Activated CD4-positive, alpha-beta memory T cell treated with anti-CD3 and anti-CD28 coated beads for 36 hours (primary cell): ENCODE measurements around the gene GSC2. TPM values are rescaled to one million over a fixed set of nuclear protein-coding genes. Genes with fewer than 3 reads are reported as not detected.

Source experiments
- CTCF ChIA-PET: fragments of 350-600 bp; sonication (Branson Sonifier 250); formaldehyde crosslinking; loops from one replicate; lab custom pipeline; 2021; ENCODE audit warnings: antibody characterized with exemption, inconsistent platforms; lab: Charles Lee
- POLR2A ChIA-PET: fragments of 350-600 bp; sonication (Branson Sonifier 250); formaldehyde crosslinking; loops from one replicate; lab custom pipeline; 2021; ENCODE audit warnings: antibody characterized with exemption; lab: Charles Lee
- DNase-seq: peaks from one replicate; pipeline ENCODE4 v3.0.0-alpha.2; 2020
- H3K27ac Mint-ChIP-seq: one replicate; pipeline ENCODE4 v1.8.0; 2021; ENCODE audit warnings: mixed read lengths
- H3K27me3 Mint-ChIP-seq: one replicate; pipeline ENCODE4 v1.8.0; 2021; ENCODE audit warnings: mixed read lengths
- H3K36me3 Mint-ChIP-seq: one replicate; pipeline ENCODE4 v1.8.0; 2021; ENCODE audit warnings: mixed read lengths
- H3K4me1 Mint-ChIP-seq: one replicate; pipeline ENCODE4 v1.8.0; 2021; ENCODE audit warnings: low read depth, mixed read lengths
- H3K4me3 Mint-ChIP-seq: one replicate; pipeline ENCODE4 v1.8.0; 2021; ENCODE audit warnings: mild to moderate bottlenecking, mixed read lengths
- H3K9me3 Mint-ChIP-seq: one replicate; pipeline ENCODE4 v1.8.0; 2021; ENCODE audit warnings: mixed read lengths
- intact Hi-C: fragments of 100-400 bp; cut with micrococcal nuclease; formaldehyde crosslinking; loops from one replicate; pipeline ENCODE4 v1.15.1; 2023
- total RNA-seq, 2 experiments: library from RNA; stranded (reverse); gene quantifications; one replicate each; pipeline ENCODE4 v1.2.3, GENCODE V29; 2021

The GSC2 gene
- total RNA-seq, 2 experiments from 2014 or later, result not detected

- Mint-ChIP-seq H3K4me1 (peaks cover 63% of the 10 kb centered on the region), H3K27ac (peak overlapping the region; percentile 64), H3K4me3 (no peak overlapping the region), H3K27me3 (no peaks in the 10 kb centered on the region), H3K9me3 (no peaks in the 10 kb centered on the region), H3K36me3 (no peaks in the 10 kb centered on the region)
- no peak for DNase-seq
- POLR2A ChIA-PET, result no interaction called here
- intact Hi-C loops, result loop anchor here (1.0 to 5.0 kb wide), 3 partner anchors 13 to 368 kb away; partner anchors contain the start of genes CDC45, DGCR2, SLC25A1 and UFD1
- CTCF ChIA-PET, result interaction anchor here (1.7 kb wide), 1 partner anchor 10 kb away, joined by 7 read pairs; no protein-coding TSS in a partner anchor
Observed at GRCh38 chr22:19108807-19109197, 41.3 kb downstream of the GSC2 start.

DNA sequence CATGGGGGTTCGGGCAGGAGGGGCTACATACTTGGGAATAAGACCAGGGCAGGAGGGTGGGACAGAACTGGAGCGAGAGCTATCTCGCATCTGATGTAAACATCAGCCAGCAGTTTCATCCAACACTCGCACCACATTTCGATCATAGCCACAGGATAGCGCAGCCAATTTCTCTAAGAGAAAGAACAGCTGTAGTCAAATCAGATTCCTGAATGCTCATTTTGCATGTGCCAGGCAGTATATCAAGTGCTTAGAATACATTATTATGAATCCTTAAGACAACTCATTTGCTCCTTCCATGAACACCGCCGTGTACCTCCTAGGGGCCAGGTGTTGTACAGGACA is 42.4 kb downstream of the GSC2 start:
- ChIA-PET POLR2A (interaction anchor here (0.7 kb wide), 2 partner anchors 8 to 13 kb away, joined by 3 read pairs; no protein-coding TSS in a partner anchor), CTCF (interaction anchor here (1.1 to 1.7 kb wide), 2 partner anchors 11 to 72 kb away, joined by 4 to 7 read pairs; no protein-coding TSS in a partner anchor)
- H3K27ac Mint-ChIP-seq, result no peak overlapping the region
- no peaks in the 10 kb centered on the region for H3K27me3 Mint-ChIP-seq
- H3K36me3 Mint-ChIP-seq, result no peaks in the 10 kb centered on the region
- H3K4me1 Mint-ChIP-seq, result peaks cover 62% of the 10 kb centered on the region
- H3K9me3 Mint-ChIP-seq, result no peaks in the 10 kb centered on the region
- H3K4me3 Mint-ChIP-seq, result no peak overlapping the region
- intact Hi-C loops, result loop anchor here (5.0 kb wide), 2 partner anchors 70 to 370 kb away; partner anchors contain the start of genes CDC45, SLC25A1 and UFD1
- DNase-seq, result no peak

DNA sequence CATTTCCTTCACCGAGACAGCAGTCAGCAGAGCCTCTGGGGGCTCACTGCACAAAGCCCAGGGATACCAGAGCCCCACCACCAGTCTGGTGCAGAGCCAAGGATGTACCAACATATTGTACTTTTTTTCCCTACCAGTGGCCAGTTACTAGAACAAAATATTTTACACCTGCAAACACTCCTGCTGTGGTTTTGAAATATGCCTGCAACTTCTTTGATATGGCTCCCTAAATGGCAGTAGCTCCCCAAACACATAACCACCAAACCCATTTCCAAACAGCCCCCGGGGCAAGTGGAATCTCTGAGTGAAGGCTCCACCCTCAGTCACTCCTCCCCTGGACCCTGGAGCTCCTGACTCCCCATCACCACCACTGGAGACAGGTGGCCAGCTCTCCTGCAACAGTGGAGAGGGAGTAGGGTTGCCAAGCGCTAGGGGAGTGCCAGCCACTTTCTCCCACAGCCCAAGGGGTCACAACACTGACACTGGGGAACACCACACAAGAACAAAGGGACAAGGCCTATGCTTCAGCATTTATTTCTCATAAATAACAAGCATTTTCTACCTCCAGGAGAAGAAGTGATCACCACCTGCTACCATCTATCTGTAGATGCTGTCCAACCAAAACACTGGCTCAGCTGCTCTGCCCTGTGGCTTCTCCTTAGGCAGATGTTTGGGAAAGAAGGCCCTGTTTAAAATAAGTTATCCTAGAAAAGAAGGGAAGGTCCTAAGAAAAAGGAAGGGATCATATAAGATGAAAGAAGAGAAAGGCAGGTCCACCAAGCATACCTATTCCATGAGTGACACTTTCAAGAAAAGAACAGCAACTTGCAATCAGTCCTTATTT is 43.0 kb downstream of the GSC2 start:
- POLR2A ChIA-PET, result no interaction called here

DNA sequence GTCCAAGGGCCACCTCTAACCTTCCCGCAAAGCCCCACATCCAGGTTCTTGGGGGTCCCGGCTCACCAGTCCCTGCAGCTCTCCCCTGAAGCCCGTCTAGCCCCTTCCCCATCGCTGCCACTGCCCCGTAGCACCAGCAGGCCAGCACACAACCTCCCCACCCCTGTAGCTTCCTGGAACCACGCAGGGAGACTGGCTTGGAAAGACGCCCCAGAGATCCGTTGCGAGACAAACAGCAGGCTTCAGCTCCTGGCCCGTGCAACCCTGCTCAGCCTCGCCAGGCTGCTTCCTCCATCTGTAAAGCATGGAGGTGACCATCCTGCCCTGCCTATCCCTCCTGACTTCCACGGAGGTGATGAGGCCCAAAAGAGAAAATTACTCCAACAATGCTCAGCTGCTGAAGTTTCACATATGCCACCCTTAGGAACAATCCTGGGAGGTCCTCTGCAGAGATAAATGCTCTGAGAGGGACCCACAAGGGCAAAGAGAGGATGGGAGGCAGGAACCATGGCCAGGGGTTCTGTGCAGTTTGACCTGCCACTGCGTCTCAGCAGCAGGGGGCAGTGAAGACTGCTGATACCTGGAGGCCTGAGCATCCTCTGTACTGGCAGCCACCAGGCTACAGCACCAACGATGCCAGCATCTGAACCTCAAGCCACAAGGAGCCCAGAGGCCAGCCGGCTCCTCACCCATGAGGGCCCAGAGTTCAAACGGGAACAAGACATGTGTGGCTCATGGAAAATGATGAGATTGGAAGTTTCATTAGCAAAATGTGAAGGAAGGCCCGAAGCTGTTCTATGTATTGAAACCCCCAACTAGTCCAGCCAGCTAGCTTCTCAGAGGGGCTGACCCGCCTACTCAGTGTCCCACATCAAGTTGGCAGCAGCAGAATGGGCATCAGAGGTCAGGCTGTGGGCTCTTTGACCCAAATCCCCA is 44.0 kb downstream of the GSC2 start:
- peak; percentile 68 for DNase-seq
- Mint-ChIP-seq H3K9me3 (no peaks in the 10 kb centered on the region), H3K27ac (peak overlapping the region; percentile 28), H3K4me1 (peaks cover 55% of the 10 kb centered on the region), H3K4me3 (no peak overlapping the region), H3K36me3 (no peaks in the 10 kb centered on the region), H3K27me3 (no peaks in the 10 kb centered on the region)
- POLR2A ChIA-PET, result interaction anchor here (0.6 kb wide), 1 partner anchor 790 kb away, joined by 3 read pairs; no protein-coding TSS in a partner anchor
- intact Hi-C loops, result loop anchor here (5.0 kb wide), 2 partner anchors 71 to 371 kb away; partner anchors contain the start of genes CDC45, SLC25A1 and UFD1
- CTCF ChIA-PET, result interaction anchor here (0.7 to 1.3 kb wide), 5 partner anchors 9 to 322 kb away, joined by 3 to 5 read pairs (median 3); partner anchors contain the start of gene ESS2

More for the DNA sequence above, 43.0 kb downstream of the GSC2 start:
- peaks cover 58% of the 10 kb centered on the region for H3K4me1 Mint-ChIP-seq
- CTCF ChIA-PET, result interaction anchor here (0.7 to 1.7 kb wide), 7 partner anchors 8 to 321 kb away, joined by 3 to 7 read pairs (median 4); partner anchors contain the start of gene ESS2
- H3K9me3 Mint-ChIP-seq, result no peaks in the 10 kb centered on the region
- H3K27ac Mint-ChIP-seq, result peak overlapping the region; percentile 28
- no peak for DNase-seq
- intact Hi-C loops, result loop anchor here (5.0 kb wide), 2 partner anchors 70 to 370 kb away; partner anchors contain the start of genes CDC45, SLC25A1 and UFD1
- H3K27me3 Mint-ChIP-seq, result no peaks in the 10 kb centered on the region
- no peak overlapping the region for H3K4me3 Mint-ChIP-seq
- no peaks in the 10 kb centered on the region for H3K36me3 Mint-ChIP-seq

DNA sequence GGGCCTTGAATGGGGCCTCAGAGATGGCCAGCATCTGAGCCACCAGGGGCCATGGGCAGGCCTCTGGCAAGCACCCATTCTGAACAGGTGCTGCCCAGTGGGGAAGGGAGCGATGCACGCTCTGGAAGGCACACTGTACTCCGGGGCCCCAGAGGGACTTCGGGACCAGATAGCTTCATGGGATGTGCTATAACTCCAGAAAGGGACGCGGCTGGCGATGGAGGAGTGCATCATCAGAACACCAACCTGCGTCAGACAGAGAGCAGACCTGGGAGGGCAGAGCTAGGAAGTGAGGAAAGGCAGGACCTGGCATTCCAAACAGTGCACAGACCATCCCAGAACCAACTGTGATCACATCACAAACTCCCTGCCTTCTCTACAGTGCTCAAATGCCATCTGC is 44.6 kb downstream of the GSC2 start:
- ChIA-PET CTCF (interaction anchor here (0.7 kb wide), 1 partner anchor 31 kb away, joined by 3 read pairs; no protein-coding TSS in a partner anchor), POLR2A (interaction anchor here (0.6 kb wide), 1 partner anchor 791 kb away, joined by 3 read pairs; no protein-coding TSS in a partner anchor)
- no peaks in the 10 kb centered on the region for H3K9me3 Mint-ChIP-seq
- peaks cover 49% of the 10 kb centered on the region for H3K4me1 Mint-ChIP-seq
- no peaks in the 10 kb centered on the region for H3K27me3 Mint-ChIP-seq
- intact Hi-C loops, result loop anchor here (5.0 kb wide), 2 partner anchors 72 to 372 kb away; partner anchors contain the start of genes CDC45, SLC25A1 and UFD1
- no peak overlapping the region for H3K27ac Mint-ChIP-seq
- no peak overlapping the region for H3K4me3 Mint-ChIP-seq
- no peaks in the 10 kb centered on the region for H3K36me3 Mint-ChIP-seq
- no peak for DNase-seq

DNA sequence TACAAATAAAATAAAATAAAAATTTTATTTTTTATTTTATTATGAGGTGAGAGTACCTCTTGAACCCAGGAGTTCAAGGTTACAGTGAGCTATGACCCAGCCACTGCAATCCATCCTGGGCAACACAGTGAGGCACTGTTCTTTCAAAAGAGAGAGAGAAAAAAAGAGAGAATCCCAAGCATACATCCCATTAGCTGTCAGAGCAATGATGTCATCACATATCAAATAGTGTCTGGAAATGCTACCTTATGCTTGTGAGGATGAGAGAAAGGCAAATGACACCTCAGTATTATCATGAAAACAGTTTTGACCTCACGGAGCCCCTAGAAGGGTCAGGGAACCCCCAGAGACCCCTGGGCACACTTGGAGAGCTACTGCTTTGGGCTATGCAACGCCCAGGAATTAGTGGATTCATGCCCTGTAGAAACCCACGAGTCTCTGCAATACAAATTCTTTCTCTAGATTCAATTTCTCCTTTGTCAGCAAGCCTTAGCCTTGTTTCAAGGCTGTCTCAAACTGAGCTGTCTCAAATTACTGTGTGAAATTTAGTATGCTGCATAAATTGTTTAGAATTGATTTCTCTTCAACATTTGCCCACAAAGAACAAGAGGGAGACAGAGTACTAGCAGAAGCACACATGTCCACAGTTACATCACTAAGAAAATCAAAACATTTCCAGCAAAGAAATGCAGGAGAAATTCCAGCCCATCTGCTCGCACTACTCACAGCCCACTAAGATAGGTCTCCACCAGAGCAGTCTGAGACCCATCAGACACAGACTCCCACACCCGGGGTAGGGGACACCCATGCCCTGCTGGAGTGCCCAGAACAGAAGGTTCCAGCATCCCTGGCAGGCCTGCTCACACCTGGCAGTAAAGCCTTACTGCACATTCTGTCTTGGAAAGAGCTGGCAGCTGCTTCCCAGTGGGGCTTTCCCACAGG is 45.9 kb downstream of the GSC2 start:
- Mint-ChIP-seq H3K4me3 (no peak overlapping the region), H3K9me3 (no peaks in the 10 kb centered on the region), H3K27me3 (no peaks in the 10 kb centered on the region), H3K4me1 (peaks cover 41% of the 10 kb centered on the region), H3K36me3 (no peaks in the 10 kb centered on the region), H3K27ac (no peak overlapping the region)
- DNase-seq, result no peak
- ChIA-PET CTCF (interaction anchor here (1.3 kb wide), 1 partner anchor 527 kb away, joined by 3 read pairs; no protein-coding TSS in a partner anchor), POLR2A (no interaction called here)
- intact Hi-C loops, result no loop called here

- ChIA-PET CTCF (no interaction called here), POLR2A (interaction anchor here (0.7 kb wide), 2 partner anchors 46 to 130 kb away, joined by 3 to 4 read pairs; partner anchors contain the start of gene ESS2)
- Mint-ChIP-seq H3K9me3 (no peaks in the 10 kb centered on the region), H3K4me1 (peaks cover 18% of the 10 kb centered on the region), H3K36me3 (peaks cover 5% of the 10 kb centered on the region), H3K27ac (peak overlapping the region; percentile 29), H3K27me3 (no peaks in the 10 kb centered on the region), H3K4me3 (no peak overlapping the region)
- DNase-seq, result no peak
- intact Hi-C loops, result no loop called here
Observed at GRCh38 chr22:19098157-19098556, 51.9 kb downstream of the GSC2 start.

DNA sequence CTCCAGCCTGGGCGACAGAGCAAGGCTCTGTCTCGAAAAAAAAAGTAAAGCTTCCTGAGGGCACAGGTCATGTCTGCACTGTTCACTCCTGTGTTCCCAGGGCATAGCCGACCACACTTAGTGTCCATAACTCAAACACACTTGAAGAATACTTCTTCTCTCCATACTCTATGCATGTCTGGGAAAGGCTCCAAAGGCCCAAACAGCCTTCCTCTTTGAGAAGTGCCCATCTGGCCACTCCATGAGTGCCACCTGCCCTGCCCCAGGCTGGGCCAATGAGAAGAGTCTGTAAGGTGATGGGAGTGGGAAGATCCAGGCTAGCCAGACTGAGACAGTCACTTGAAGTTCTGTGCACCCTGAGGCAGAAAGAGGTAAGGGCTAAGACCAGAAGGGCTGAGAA is 52.6 kb downstream of the GSC2 start:
- peaks cover 15% of the 10 kb centered on the region for H3K4me1 Mint-ChIP-seq
- no peak overlapping the region for H3K27ac Mint-ChIP-seq
- DNase-seq, result no peak
- H3K27me3 Mint-ChIP-seq, result no peaks in the 10 kb centered on the region
- intact Hi-C loops, result no loop called here
- no peaks in the 10 kb centered on the region for H3K9me3 Mint-ChIP-seq
- POLR2A ChIA-PET, result no interaction called here
- CTCF ChIA-PET, result no interaction called here
- peaks cover 5% of the 10 kb centered on the region for H3K36me3 Mint-ChIP-seq
- no peak overlapping the region for H3K4me3 Mint-ChIP-seq
